Ramos (cell line): ENCODE data around the gene ARHGAP10.

ENCODE experiments used
- in situ Hi-C: fragments of 300-500 bp; cut with MboI; formaldehyde crosslinking; loops from one replicate; pipeline ENCODE4 v1.14.3; 2022; ENCODE audit warnings: low sequenced_read_pairs; ENCODE audit not compliant: unreplicated experiment

Gene ARHGAP10

DNA sequence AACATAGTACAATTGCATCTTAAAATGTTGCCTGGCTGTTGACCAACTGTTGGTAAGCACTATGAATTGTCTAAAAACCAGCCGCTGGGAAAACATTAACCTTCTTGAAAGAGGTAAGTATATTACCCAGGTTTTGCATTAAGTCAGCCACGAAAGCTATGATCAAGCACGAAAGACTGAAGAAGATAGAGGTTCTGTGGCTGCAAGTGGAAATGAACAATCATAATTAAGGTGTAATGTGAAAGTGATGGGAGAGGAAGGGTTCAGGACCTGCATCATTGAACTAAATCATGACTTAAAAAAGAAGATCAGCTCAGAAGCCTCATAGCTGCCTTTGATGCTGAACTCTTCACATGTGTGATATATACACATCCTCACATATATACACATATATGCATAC lies 369.3 kb downstream of the ARHGAP10 start:
- in situ Hi-C loops: no loop called here

DNA sequence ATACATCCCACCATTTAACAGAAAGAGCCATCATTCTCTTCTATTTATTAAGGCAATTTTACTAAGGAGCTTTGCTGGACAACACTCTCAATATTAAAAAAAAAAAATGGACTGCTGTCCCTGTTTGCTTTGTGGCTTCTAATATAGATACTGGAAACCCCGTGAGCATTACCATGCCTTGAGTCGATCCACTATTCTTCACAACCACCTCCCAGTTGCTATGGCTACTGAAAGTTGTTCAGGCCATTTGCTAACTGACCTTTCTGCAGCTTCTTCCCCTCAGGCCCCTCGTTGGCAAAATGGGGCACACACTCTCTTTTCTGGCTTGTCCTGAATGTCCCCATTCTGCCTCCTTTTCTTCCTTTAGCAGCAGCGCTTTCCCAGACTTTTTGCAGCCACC lies 369.9 kb downstream of the ARHGAP10 start:
- in situ Hi-C loops: no loop called here

DNA sequence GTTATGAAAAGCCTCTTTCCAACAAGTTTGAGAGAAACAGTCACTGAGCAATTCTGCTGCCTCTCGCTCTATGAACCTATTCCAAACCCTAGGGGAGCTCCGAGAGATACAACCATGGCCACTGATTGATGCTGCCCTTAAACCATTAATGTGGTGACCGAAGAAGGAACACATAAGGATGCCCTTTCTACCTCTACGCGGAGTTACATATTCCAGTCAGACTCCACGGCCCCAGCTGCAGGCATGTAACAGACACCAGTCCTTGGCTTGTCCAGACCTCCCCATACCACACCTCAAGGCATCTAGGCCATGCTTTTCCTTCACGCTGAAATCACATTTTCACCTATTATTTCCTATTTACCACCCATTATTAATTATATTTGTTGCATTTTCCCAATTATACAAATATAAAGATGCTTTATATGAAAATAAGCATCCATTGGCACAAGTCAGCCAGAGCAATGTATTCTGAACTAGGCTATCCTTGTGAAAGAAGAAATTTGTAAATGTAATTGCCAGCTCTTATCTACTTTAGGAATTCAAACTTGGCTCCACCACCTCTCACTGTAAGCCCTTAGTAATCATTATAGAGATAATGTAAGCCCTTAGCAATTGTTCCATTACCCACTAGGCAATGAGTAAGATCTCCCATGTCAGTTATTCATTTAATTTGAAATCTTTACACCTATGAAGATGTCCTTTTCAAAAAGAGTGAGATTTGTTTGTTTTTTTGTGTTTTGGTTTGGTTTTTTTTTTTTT lies 371.9 kb downstream of the ARHGAP10 start:
- in situ Hi-C loops: no loop called here

DNA sequence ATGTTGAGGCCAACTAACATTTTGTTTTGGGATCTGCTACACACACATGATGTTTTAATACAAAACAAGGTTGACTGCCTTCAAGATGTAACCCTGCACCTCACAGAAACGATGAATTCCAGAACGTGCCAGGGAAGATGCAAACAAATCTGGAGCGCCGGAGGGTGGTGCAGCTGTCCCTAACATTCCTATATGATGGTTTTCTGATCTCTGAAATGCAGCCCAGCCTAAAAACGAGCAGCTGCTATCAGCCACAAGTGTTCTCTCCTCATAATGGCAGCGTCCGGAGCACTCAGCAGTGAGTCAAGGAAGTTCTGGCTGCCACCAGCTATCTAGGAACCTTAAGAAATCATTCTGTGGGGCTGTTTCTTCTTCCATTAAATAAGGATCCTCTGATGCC lies 376.9 kb downstream of the ARHGAP10 start:
- in situ Hi-C loops: no loop called here

DNA sequence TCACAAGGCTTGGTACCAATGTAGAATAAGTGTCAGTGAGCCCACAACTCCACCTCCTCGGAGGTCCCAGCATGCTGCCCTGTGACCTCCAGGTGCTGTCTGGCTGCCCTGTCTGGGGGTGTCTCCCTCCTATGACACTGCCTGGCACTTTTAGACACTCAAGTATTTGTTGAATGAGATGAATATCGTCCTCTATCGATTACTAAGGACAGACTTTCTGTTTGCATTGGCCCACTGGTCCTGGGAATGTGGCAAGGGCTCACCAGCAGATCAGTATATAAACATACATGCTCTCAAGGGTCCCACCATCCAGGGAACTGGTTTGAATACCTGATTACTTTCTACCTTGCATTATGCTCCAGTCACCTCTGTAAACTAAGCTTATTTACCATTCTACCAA lies 377.3 kb downstream of the ARHGAP10 start:
- in situ Hi-C loops: no loop called here

DNA sequence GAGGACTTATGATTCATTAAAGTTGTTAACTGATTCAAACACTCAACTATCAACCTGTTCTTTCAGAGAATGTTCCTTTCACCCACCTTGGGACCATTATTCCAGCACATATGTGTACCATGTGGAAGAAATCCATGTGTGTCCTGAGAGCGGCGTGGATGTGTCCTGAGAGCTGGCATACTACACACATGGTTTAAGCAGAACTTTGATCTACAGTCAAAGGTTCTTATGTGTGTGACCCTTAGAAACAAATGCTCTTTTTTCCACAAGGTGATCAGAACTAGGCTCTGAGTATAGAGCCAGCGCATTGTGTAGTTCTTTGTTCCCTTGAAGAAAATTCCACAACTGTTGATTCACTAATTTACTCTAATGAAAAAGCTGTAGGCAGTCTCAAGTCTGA lies 378.3 kb downstream of the ARHGAP10 start:
- in situ Hi-C loops: no loop called here

DNA sequence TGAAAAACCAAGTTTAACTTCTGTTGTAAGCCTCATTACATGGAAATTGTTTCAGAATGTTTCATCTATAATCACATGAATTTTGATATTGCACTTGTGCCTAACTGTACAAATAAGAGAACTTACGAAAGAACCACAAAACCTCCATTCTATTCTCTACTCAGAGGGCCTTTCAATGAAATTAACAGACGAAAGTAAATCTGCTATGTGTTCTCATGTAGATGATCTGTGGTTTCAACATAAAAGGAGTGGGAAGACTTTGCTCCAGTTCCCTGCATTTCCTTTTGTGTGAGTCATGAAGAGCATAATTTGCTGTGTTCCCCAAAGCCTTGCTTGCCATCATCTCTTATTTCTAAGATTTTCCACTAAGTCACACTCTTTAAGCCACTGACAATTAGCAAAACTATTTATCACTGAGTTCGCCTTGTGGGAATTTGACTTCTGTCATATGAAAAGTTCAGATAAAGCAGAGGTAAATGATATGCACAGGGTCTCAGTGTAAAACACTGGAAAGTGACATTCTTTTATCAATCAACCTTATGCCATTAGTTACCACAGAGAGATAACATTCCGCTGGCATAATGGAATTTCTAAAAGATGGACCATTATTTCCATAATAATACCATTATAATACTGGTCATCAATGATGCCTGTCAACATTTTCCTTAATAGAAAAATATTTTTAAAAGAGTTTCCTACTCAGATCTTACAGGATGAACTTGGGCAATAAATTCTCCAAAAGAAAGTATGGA lies 380.5 kb downstream of the ARHGAP10 start:
- in situ Hi-C loops: no loop called here

DNA sequence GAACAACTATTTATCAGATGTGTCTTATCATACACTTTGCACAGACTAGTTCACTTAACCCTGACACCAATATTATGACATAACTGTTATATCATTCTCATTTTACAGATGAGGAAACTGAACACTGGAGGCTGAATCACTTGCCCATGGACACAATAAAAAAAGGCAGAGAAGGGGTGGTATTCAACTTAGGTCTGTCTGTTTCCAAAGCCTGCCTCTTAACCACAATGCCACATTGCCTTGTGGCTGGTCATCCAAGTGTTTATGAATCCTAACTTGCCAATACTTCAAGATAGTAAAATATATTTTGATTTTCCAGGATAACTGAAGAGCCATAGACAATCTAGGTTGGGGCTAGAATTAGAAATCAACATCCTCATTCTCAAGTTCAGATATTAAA lies 382.5 kb downstream of the ARHGAP10 start:
- in situ Hi-C loops: no loop called here

DNA sequence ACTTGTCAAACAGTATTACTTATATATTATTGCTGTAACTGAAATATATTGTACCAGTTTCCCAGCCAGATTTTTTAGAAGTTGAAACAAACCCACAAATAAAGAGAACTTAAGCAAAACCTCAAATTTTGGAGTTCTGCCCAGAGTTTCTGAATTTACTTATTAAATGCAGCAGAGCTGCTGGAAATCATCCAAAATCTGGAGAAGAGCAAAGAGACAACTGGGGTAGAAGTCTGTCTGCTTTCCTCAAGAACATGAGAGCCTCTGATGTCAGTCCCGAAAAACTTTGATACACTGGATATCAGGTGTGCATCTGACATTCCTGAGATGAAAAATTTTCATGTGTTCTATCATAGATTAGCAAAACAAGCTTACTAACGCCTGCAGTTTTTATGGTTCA lies 384.4 kb downstream of the ARHGAP10 start:
- in situ Hi-C loops: no loop called here

DNA sequence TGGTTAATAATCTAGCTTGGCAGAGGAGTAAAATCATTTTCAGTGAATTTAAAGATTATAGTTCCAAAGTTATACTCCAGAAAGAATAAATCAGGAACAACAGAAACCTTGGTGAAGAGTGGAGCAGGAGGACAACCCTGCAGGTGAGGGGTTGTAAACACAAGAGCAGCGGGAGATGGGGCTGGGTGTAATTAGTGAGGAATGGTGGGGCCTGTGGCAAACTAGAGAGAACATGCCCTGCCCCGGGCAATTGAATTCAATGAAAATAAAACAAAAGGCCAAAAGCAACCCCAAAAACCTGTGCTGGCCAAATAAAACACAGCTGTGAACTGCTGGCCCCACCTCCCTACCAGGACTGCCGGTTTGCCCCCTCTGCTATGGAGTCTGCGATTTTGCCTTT lies 385.1 kb downstream of the ARHGAP10 start:
- in situ Hi-C loops: no loop called here

DNA sequence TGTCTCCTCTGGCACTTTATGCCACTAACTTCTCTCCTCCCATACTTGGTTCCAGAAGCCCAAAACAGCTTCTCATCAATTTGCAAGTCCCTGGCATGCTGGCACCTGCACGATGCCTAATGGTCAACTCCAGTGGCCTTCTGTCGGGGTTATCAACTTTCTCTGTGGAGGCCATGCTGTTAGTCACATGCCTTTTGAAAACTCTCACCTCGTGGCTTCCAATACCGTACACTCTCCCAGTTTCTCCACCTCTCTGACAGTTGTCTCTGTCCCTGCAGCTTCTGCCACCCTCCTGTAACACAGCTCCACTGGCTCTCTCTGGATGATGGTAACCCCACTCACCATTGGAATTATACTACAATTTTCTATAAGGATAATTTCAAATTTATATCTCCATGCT lies 386.3 kb downstream of the ARHGAP10 start:
- in situ Hi-C loops: no loop called here

DNA sequence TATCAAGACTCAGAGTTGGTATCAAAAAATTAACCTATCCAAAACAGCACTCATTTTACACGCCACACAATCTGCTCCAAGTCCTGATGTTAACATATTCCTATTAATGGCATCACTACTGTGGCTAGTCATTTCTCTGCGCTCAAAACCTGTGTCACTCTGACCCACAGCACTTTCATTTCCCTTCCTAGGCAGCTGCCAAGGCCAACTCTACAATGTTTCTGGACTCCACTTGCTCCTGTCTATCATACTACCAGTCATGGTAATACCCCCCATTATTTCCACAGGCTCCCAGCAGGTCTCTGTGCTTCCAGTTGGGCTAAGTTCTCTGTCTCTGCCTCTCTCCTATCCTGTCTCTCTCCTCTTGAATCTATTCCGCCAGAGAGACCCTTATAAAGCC lies 386.7 kb downstream of the ARHGAP10 start:
- in situ Hi-C loops: no loop called here

DNA sequence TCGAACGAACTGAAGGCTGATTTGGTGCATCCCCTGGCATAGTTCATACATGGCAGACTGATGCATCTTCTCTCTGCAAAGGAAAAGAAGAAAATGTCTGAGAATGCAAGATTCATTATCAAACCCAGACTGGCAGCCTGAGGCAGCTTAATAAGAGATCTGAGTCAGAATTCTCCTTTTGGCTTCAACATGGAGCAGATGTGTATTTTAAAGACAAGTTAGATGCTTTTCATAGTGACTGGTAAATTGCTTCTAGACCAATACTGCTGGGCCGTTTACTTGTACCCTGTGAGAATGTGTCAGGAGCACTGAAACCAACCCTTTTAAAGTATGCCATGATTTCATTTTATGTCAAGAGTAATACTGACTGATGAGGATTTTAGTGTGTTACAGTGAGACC lies 388.3 kb downstream of the ARHGAP10 start:
- in situ Hi-C loops: no loop called here
